ENCODE results near the gene S1PR3.

The S1PR3 gene

GRCh38 chr9:88952976-88953375 lies 38.3 kb upstream of the S1PR3 start:
- H3K36me3 ChIP-seq (ENCODE audit: control insufficient read depth, insufficient read depth, low read length), result no peaks in the 10 kb centered on the region
- TF ChIP-seq, protein P1, sequence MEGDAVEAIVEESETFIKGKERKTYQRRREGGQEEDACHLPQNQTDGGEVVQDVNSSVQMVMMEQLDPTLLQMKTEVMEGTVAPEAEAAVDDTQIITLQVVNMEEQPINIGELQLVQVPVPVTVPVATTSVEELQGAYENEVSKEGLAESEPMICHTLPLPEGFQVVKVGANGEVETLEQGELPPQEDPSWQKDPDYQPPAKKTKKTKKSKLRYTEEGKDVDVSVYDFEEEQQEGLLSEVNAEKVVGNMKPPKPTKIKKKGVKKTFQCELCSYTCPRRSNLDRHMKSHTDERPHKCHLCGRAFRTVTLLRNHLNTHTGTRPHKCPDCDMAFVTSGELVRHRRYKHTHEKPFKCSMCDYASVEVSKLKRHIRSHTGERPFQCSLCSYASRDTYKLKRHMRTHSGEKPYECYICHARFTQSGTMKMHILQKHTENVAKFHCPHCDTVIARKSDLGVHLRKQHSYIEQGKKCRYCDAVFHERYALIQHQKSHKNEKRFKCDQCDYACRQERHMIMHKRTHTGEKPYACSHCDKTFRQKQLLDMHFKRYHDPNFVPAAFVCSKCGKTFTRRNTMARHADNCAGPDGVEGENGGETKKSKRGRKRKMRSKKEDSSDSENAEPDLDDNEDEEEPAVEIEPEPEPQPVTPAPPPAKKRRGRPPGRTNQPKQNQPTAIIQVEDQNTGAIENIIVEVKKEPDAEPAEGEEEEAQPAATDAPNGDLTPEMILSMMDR (IDR thresholded peaks at IDR 0.05; ENCODE audit: insufficient read depth, low read length, poor library complexity, severe bottlenecking), result no peak
- H3K27me3 ChIP-seq (replicated peaks; ENCODE audit: control insufficient read depth, insufficient read depth, low read length), result no peaks in the 10 kb centered on the region; the same call in 1 of the 2 replicates
- H3K4me3 ChIP-seq (replicated peaks; ENCODE audit: low read depth, low read length), result no peak overlapping the region
- DNase-seq (ENCODE audit: extremely low read depth, insufficient read length), result no peak

DNA sequence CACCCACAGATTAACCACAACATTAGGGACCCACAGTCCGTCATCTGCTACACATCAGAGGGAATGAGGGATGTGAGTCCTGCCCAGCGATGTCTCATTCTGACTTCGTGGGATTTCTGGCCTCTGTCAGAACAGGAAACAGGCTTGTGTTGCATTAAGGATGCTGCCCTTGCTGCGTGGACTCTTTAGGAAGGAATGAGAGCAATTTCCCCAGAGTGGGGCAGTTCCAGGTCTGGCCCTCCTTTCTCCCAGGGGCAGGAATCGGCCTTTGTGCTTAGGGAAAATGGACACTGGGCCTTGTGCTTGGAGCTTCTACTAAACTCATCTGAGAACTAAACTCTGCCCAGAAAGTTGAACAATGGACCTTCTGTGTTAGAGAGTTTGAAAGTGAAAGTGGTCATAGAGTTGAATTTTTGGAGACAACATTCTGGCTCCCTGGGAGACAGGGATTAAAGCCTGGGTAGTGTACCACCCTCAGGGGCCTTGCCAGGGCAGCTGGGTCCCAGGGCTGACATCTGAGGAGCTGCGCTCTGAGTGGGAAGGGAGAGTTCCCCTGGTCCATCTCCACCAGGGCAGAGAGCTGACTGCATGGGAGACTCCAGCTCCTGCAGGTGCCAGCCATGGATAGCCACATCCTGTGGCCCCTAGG lies 37.8 kb upstream of the S1PR3 start:
- Histone ChIP-seq H3K36me3 (ENCODE audit: control insufficient read depth, insufficient read depth, low read length) (no peaks in the 10 kb centered on the region), H3K27me3 (replicated peaks; ENCODE audit: control insufficient read depth, insufficient read depth, low read length) (no peaks in the 10 kb centered on the region; the same call in 1 of the 2 replicates), H3K4me3 (replicated peaks; ENCODE audit: low read depth, low read length) (no peak overlapping the region)
- no peak for DNase-seq (ENCODE audit: extremely low read depth, insufficient read length)
- TF ChIP-seq, protein P1 (IDR thresholded peaks at IDR 0.05; ENCODE audit: insufficient read depth, low read length, poor library complexity, severe bottlenecking), result no peak

GRCh38 chr9:88954066-88954465 lies 37.2 kb upstream of the S1PR3 start:
- no peak overlapping the region for H3K4me3 ChIP-seq (replicated peaks; ENCODE audit: low read depth, low read length)
- TF ChIP-seq, protein P1 (IDR thresholded peaks at IDR 0.05; ENCODE audit: insufficient read depth, low read length, poor library complexity, severe bottlenecking), result no peak
- H3K36me3 ChIP-seq (ENCODE audit: control insufficient read depth, insufficient read depth, low read length), result no peaks in the 10 kb centered on the region
- H3K27me3 ChIP-seq (replicated peaks; ENCODE audit: control insufficient read depth, insufficient read depth, low read length), result no peaks in the 10 kb centered on the region; the same call in 1 of the 2 replicates
- DNase-seq (ENCODE audit: extremely low read depth, insufficient read length), result no peak

- no peak overlapping the region for H3K4me3 ChIP-seq (replicated peaks; ENCODE audit: low read depth, low read length)
- TF ChIP-seq, protein P1 (IDR thresholded peaks at IDR 0.05; ENCODE audit: insufficient read depth, low read length, poor library complexity, severe bottlenecking), result no peak
- no peaks in the 10 kb centered on the region; the same call in 1 of the 2 replicates for H3K27me3 ChIP-seq (replicated peaks; ENCODE audit: control insufficient read depth, insufficient read depth, low read length)
- no peaks in the 10 kb centered on the region for H3K36me3 ChIP-seq (ENCODE audit: control insufficient read depth, insufficient read depth, low read length)
- no peak for DNase-seq (ENCODE audit: extremely low read depth, insufficient read length)
Observed at GRCh38 chr9:88957526-88957925, 33.7 kb upstream of the S1PR3 start.

- Histone ChIP-seq H3K27me3 (replicated peaks; ENCODE audit: control insufficient read depth, insufficient read depth, low read length) (no peaks in the 10 kb centered on the region; the same call in 1 of the 2 replicates), H3K36me3 (ENCODE audit: control insufficient read depth, insufficient read depth, low read length) (no peaks in the 10 kb centered on the region), H3K4me3 (replicated peaks; ENCODE audit: low read depth, low read length) (no peak overlapping the region)
- DNase-seq (ENCODE audit: extremely low read depth, insufficient read length), result no peak
- TF ChIP-seq, protein P1 (IDR thresholded peaks at IDR 0.05; ENCODE audit: insufficient read depth, low read length, poor library complexity, severe bottlenecking), result no peak
Observed at GRCh38 chr9:88959727-88960469, 31.4 kb upstream of the S1PR3 start.
